ENCODE results near the gene BPTF.
A peak's percentile ranks its signal among the peaks of the same experiment; 100 is the strongest.
"Not testable (repeated sequence)": the region's sequence is repeated elsewhere in the genome, so short reads cannot be mapped to it uniquely, and the experiment has no call there.

BPTF gene

DNA sequence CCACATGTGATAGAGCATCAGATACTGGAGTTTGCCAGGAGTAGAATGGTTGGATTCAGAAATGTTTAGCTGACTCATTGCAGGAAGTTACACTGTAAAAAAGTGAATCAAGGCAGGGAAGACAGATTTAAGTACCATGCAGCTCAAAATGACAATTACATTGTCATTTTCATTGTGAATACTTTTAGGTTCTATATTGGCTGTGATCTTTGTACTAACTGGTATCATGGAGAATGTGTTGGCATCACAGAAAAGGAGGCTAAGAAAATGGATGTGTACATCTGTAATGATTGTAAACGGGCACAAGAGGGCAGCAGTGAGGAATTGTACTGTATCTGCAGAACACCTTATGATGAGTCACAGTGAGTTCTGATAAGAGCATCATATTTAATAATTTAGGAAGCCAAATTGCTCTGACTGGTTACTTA, 137.9 kb downstream of the BPTF start:
- H3K27me3 ChIP-seq (ENCODE audit: control insufficient read depth in 3 of 3, insufficient read depth in 3 of 3, low read depth in 1 of 3, low read length in 3 of 3); H3K9me3 ChIP-seq (replicated peaks in 1 of 2; ENCODE audit: control insufficient read depth in 2 of 2, insufficient read depth in 1 of 2, low read depth in 1 of 2, low read length in 2 of 2); H4K91ac ChIP-seq (ENCODE audit: low read depth, low read length, poor library complexity); H3K79me1 ChIP-seq (ENCODE audit: low read depth, low read length); H3K18ac ChIP-seq (ENCODE audit: low read length); H3K4me2 ChIP-seq (ENCODE audit: insufficient read depth, low read length, poor library complexity, severe bottlenecking); H3K23ac ChIP-seq (ENCODE audit: low read depth, low read length, poor library complexity); H3K4me1 ChIP-seq (ENCODE audit: control insufficient read depth in 2 of 2, insufficient read depth in 1 of 2, low read depth in 1 of 2, low read length in 2 of 2); H3K27ac ChIP-seq (replicated peaks; ENCODE audit: low read length); H2AFZ ChIP-seq (ENCODE audit: low read length); H2BK12ac ChIP-seq (ENCODE audit: low read length); H2BK15ac ChIP-seq (ENCODE audit: low read length); H2BK120ac ChIP-seq (ENCODE audit: low read depth, low read length); H3K14ac ChIP-seq (ENCODE audit: low read length); H4K8ac ChIP-seq (ENCODE audit: low read depth, low read length); H3K4ac ChIP-seq (ENCODE audit: low read length); H2AK5ac ChIP-seq (ENCODE audit: low read depth, low read length); H2BK5ac ChIP-seq (ENCODE audit: low read length); H3K9ac ChIP-seq (ENCODE audit: low read depth, low read length, poor library complexity); H3K4me3 ChIP-seq (ENCODE audit: low read length in 2 of 2): not testable (repeated sequence)
- H3K36me3 ChIP-seq (replicated peaks in 1 of 2; ENCODE audit: control insufficient read depth in 2 of 2, insufficient read depth in 2 of 2, low read length in 2 of 2) = peaks cover 22 to 79% of the 10 kb centered on the region in 2 donors
- WGBS, 2 donors (ENCODE audit: extremely low coverage in 2 of 2, insufficient read length in 2 of 2, insufficient replicate concordance in 1 of 2) = no CpG with 5 or more reads among the region's 1 CpG
- peak; percentile 40 for DNase-seq (ENCODE audit: low spot score)

DNA sequence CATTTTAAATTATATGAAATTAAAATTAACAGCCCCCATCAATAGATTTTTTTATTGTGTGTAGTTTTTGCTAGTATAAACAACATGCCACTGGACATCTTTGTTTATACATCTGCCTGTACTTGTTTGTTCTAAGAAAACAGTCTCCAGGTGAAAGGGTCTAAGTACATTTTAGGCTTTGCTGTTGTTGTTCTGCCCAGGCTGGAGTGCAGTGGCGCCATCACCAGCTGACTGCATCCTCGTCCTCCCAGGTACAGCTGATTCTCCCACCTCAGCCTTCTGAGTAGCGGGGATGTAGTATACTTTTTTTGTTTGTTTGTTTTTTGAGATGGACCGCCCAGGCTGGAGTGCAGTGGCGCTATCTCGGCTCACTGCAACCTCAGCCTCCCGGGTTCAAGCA, 145.5 kb downstream of the BPTF start:
- no peak overlapping the region for H3K4ac ChIP-seq (ENCODE audit: low read length)
- H2AFZ ChIP-seq (ENCODE audit: low read length) = no peak overlapping the region
- no peak for DNase-seq (ENCODE audit: low spot score)
- no peak overlapping the region for H3K14ac ChIP-seq (ENCODE audit: low read length)
- no peak overlapping the region for H4K91ac ChIP-seq (ENCODE audit: low read depth, low read length, poor library complexity)
- no peak overlapping the region for H3K9ac ChIP-seq (ENCODE audit: low read depth, low read length, poor library complexity)
- H3K9me3 ChIP-seq (replicated peaks in 1 of 2; ENCODE audit: control insufficient read depth in 2 of 2, insufficient read depth in 1 of 2, low read depth in 1 of 2, low read length in 2 of 2) = no peaks in the 10 kb centered on the region
- no peak overlapping the region for H2AK5ac ChIP-seq (ENCODE audit: low read depth, low read length)
- H3K4me3 ChIP-seq (ENCODE audit: low read length in 2 of 2) = no peak overlapping the region
- no peak overlapping the region for H2BK120ac ChIP-seq (ENCODE audit: low read depth, low read length)
- H3K27me3 ChIP-seq (ENCODE audit: control insufficient read depth in 3 of 3, insufficient read depth in 3 of 3, low read depth in 1 of 3, low read length in 3 of 3) = no peaks in the 10 kb centered on the region
- H3K4me2 ChIP-seq (ENCODE audit: insufficient read depth, low read length, poor library complexity, severe bottlenecking) = no peak overlapping the region
- H4K8ac ChIP-seq (ENCODE audit: low read depth, low read length) = no peak overlapping the region
- H3K79me1 ChIP-seq (ENCODE audit: low read depth, low read length) = no peaks in the 10 kb centered on the region
- H3K36me3 ChIP-seq (replicated peaks in 1 of 2; ENCODE audit: control insufficient read depth in 2 of 2, insufficient read depth in 2 of 2, low read length in 2 of 2) = peaks cover 6 to 77% of the 10 kb centered on the region in 2 donors
- no peak overlapping the region for H2BK12ac ChIP-seq (ENCODE audit: low read length)
- H3K23ac ChIP-seq (ENCODE audit: low read depth, low read length, poor library complexity) = no peak overlapping the region
- no peak overlapping the region for H2BK5ac ChIP-seq (ENCODE audit: low read length)
- no peak overlapping the region for H3K27ac ChIP-seq (replicated peaks; ENCODE audit: low read length)
- peaks cover 3 to 5% of the 10 kb centered on the region in 2 donors for H3K4me1 ChIP-seq (ENCODE audit: control insufficient read depth in 2 of 2, insufficient read depth in 1 of 2, low read depth in 1 of 2, low read length in 2 of 2)
- no peak overlapping the region for H3K18ac ChIP-seq (ENCODE audit: low read length)
- no CpG with 5 or more reads among the region's 7 CpGs for WGBS, 2 donors (ENCODE audit: extremely low coverage in 2 of 2, insufficient read length in 2 of 2, insufficient replicate concordance in 1 of 2)
- H2BK15ac ChIP-seq (ENCODE audit: low read length) = no peak overlapping the region

DNA sequence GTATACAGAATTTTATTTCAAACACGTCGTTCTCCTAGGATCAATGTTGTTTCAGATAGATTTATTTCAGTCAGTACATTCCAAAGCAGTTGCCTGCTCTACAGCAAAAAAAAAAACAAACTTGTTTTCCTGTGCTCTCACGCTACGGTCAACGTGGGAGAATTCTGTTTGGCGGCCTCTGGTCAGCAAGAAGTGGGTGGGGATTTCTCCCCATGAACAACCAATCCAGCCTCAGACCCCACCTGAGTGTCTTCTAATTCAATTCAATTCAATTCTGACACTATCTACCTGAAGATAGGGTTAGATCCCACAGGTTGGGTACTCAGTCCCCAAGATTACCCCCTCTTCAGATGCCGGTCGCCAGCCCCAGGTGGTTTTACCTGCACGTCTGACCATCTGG, 148.9 kb downstream of the BPTF start:
- H3K4me2 ChIP-seq (ENCODE audit: insufficient read depth, low read length, poor library complexity, severe bottlenecking) = no peak overlapping the region
- H2AK5ac ChIP-seq (ENCODE audit: low read depth, low read length) = no peak overlapping the region
- H2BK5ac ChIP-seq (ENCODE audit: low read length) = no peak overlapping the region
- no peak overlapping the region for H3K23ac ChIP-seq (ENCODE audit: low read depth, low read length, poor library complexity)
- no CpG with 5 or more reads among the region's 9 CpGs for WGBS, 2 donors (ENCODE audit: extremely low coverage in 2 of 2, insufficient read length in 2 of 2, insufficient replicate concordance in 1 of 2)
- peaks cover 3 to 5% of the 10 kb centered on the region in 2 donors for H3K4me1 ChIP-seq (ENCODE audit: control insufficient read depth in 2 of 2, insufficient read depth in 1 of 2, low read depth in 1 of 2, low read length in 2 of 2)
- H3K9me3 ChIP-seq (replicated peaks in 1 of 2; ENCODE audit: control insufficient read depth in 2 of 2, insufficient read depth in 1 of 2, low read depth in 1 of 2, low read length in 2 of 2) = no peaks in the 10 kb centered on the region
- H2BK12ac ChIP-seq (ENCODE audit: low read length) = no peak overlapping the region
- no peak overlapping the region for H3K18ac ChIP-seq (ENCODE audit: low read length)
- H3K9ac ChIP-seq (ENCODE audit: low read depth, low read length, poor library complexity) = no peak overlapping the region
- H3K4me3 ChIP-seq (ENCODE audit: low read length in 2 of 2) = no peak overlapping the region
- peaks cover 5 to 77% of the 10 kb centered on the region in 2 donors for H3K36me3 ChIP-seq (replicated peaks in 1 of 2; ENCODE audit: control insufficient read depth in 2 of 2, insufficient read depth in 2 of 2, low read length in 2 of 2)
- no peak for DNase-seq (ENCODE audit: low spot score)
- peaks cover 1% of the 10 kb centered on the region for H3K79me1 ChIP-seq (ENCODE audit: low read depth, low read length)
- H2BK15ac ChIP-seq (ENCODE audit: low read length) = no peak overlapping the region
- H3K4ac ChIP-seq (ENCODE audit: low read length) = no peak overlapping the region
- H4K91ac ChIP-seq (ENCODE audit: low read depth, low read length, poor library complexity) = no peak overlapping the region
- no peak overlapping the region for H4K8ac ChIP-seq (ENCODE audit: low read depth, low read length)
- H3K27ac ChIP-seq (replicated peaks; ENCODE audit: low read length) = no peak overlapping the region
- H2BK120ac ChIP-seq (ENCODE audit: low read depth, low read length) = no peak overlapping the region
- H3K14ac ChIP-seq (ENCODE audit: low read length) = no peak overlapping the region
- no peak overlapping the region for H2AFZ ChIP-seq (ENCODE audit: low read length)
- H3K27me3 ChIP-seq (ENCODE audit: control insufficient read depth in 3 of 3, insufficient read depth in 3 of 3, low read depth in 1 of 3, low read length in 3 of 3) = no peaks in the 10 kb centered on the region

DNA sequence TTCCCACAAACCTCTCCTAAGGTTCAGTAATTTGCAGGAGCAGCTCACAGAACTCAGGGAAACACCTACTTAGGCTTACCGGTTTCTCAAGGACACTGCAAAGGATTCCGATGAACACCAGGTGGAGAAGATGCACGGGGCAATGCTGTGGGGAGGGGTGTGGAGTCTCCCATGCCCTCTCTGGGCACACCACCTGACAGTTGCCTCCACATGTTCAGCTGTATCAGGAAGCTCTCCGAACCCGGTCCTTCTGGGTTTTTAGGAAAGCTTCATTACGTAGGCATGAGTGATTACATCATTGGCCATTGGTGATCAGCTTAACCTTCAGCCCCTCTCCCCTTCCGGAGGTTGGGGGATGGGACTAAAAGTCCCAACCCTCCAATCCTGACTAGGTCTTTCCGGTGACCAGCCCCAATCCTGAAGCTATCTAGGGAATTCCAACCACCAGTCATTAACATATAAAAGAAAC, 149.3 kb downstream of the BPTF start:
- no peak overlapping the region for H3K4me3 ChIP-seq (ENCODE audit: low read length in 2 of 2)
- H3K4me1 ChIP-seq (ENCODE audit: control insufficient read depth in 2 of 2, insufficient read depth in 1 of 2, low read depth in 1 of 2, low read length in 2 of 2) = peaks cover 3 to 5% of the 10 kb centered on the region in 2 donors
- no peak overlapping the region for H3K9ac ChIP-seq (ENCODE audit: low read depth, low read length, poor library complexity)
- no peaks in the 10 kb centered on the region for H3K27me3 ChIP-seq (ENCODE audit: control insufficient read depth in 3 of 3, insufficient read depth in 3 of 3, low read depth in 1 of 3, low read length in 3 of 3)
- no peak overlapping the region for H3K4me2 ChIP-seq (ENCODE audit: insufficient read depth, low read length, poor library complexity, severe bottlenecking)
- H3K27ac ChIP-seq (replicated peaks; ENCODE audit: low read length) = no peak overlapping the region
- WGBS, 2 donors (ENCODE audit: extremely low coverage in 2 of 2, insufficient read length in 2 of 2, insufficient replicate concordance in 1 of 2) = no CpG with 5 or more reads among the region's 8 CpGs
- H3K36me3 ChIP-seq (replicated peaks in 1 of 2; ENCODE audit: control insufficient read depth in 2 of 2, insufficient read depth in 2 of 2, low read length in 2 of 2) = peaks cover 5 to 77% of the 10 kb centered on the region in 2 donors
- DNase-seq (ENCODE audit: low spot score) = peak; percentile 5
- no peak overlapping the region for H3K14ac ChIP-seq (ENCODE audit: low read length)
- no peak overlapping the region for H2BK5ac ChIP-seq (ENCODE audit: low read length)
- H2BK12ac ChIP-seq (ENCODE audit: low read length) = no peak overlapping the region
- no peak overlapping the region for H3K4ac ChIP-seq (ENCODE audit: low read length)
- H2AK5ac ChIP-seq (ENCODE audit: low read depth, low read length) = no peak overlapping the region
- H3K9me3 ChIP-seq (replicated peaks in 1 of 2; ENCODE audit: control insufficient read depth in 2 of 2, insufficient read depth in 1 of 2, low read depth in 1 of 2, low read length in 2 of 2) = no peaks in the 10 kb centered on the region
- no peak overlapping the region for H4K8ac ChIP-seq (ENCODE audit: low read depth, low read length)
- no peak overlapping the region for H2BK120ac ChIP-seq (ENCODE audit: low read depth, low read length)
- H3K23ac ChIP-seq (ENCODE audit: low read depth, low read length, poor library complexity) = no peak overlapping the region
- H3K18ac ChIP-seq (ENCODE audit: low read length) = no peak overlapping the region
- H2BK15ac ChIP-seq (ENCODE audit: low read length) = no peak overlapping the region
- no peak overlapping the region for H4K91ac ChIP-seq (ENCODE audit: low read depth, low read length, poor library complexity)
- no peak overlapping the region for H2AFZ ChIP-seq (ENCODE audit: low read length)
- peaks cover 1% of the 10 kb centered on the region for H3K79me1 ChIP-seq (ENCODE audit: low read depth, low read length)

Measured in neuronal stem cell (in vitro differentiated cells).